ENCODE results near the gene TMEM91. TPM values are rescaled to one million over a fixed set of nuclear protein-coding genes. Genes with fewer than 3 reads are reported as not detected.
"Not testable (repeated sequence)": the region's sequence is repeated elsewhere in the genome, so short reads cannot be mapped to it uniquely, and the experiment has no call there.

The TMEM91 gene
- total RNA-seq, 1 donor from 2014 or later: 3.8 TPM

- intact Hi-C loops (cut with DNase I): no loop called here
- ATAC-seq (no peak), DNase-seq (ENCODE audit: missing footprints) (no peak)
Measured at GRCh38 chr19:41401483-41401882, 25.1 kb downstream of the TMEM91 start.

- intact Hi-C loops (cut with DNase I): no loop called here
- no peak for DNase-seq (ENCODE audit: missing footprints)
- ATAC-seq: no peak
Measured at GRCh38 chr19:41402010-41402409, 25.7 kb downstream of the TMEM91 start.

GRCh38 chr19:41403181-41403970 is 27.0 kb downstream of the TMEM91 start:
- ATAC-seq: no peak
- intact Hi-C loops (cut with DNase I): no loop called here
- no peak for DNase-seq (ENCODE audit: missing footprints)

- ATAC-seq (no peak), DNase-seq (ENCODE audit: missing footprints) (no peak)
- intact Hi-C loops (cut with DNase I): no loop called here
Measured at GRCh38 chr19:41405776-41406175, 29.4 kb downstream of the TMEM91 start.

- intact Hi-C loops (cut with DNase I): no loop called here
- DNase-seq (ENCODE audit: missing footprints) (no peak), ATAC-seq (peak; percentile 35)
Measured at GRCh38 chr19:41407271-41407670, 30.9 kb downstream of the TMEM91 start.

GRCh38 chr19:41408256-41408655 is 31.9 kb downstream of the TMEM91 start:
- ATAC-seq: no peak
- no peak for DNase-seq (ENCODE audit: missing footprints)
- intact Hi-C loops (cut with DNase I): no loop called here

- intact Hi-C loops (cut with DNase I); DNase-seq (ENCODE audit: missing footprints); ATAC-seq: not testable (repeated sequence)
Measured at GRCh38 chr19:41408846-41409245, 32.5 kb downstream of the TMEM91 start.

GRCh38 chr19:41409288-41409687 is 33.0 kb downstream of the TMEM91 start:
- DNase-seq (ENCODE audit: missing footprints) (no peak), ATAC-seq (peak; percentile 72)
- intact Hi-C loops (cut with DNase I): no loop called here

- intact Hi-C loops (cut with DNase I): no loop called here
- no peak for DNase-seq (ENCODE audit: missing footprints)
- no peak for ATAC-seq
Measured at GRCh38 chr19:41410336-41411054, 34.2 kb downstream of the TMEM91 start.

- DNase-seq (ENCODE audit: missing footprints) (no peak), ATAC-seq (peak; percentile 2)
- intact Hi-C loops (cut with DNase I): no loop called here
Measured at GRCh38 chr19:41411100-41411967, 35.0 kb downstream of the TMEM91 start.

GRCh38 chr19:41411968-41412265 is 35.6 kb downstream of the TMEM91 start:
- DNase-seq (ENCODE audit: missing footprints): peak; percentile 80

GRCh38 chr19:41412953-41413352 is 36.6 kb downstream of the TMEM91 start:
- ATAC-seq (no peak), DNase-seq (ENCODE audit: missing footprints) (no peak)
- intact Hi-C loops (cut with DNase I): no loop called here

More at GRCh38 chr19:41411968-41412265, 35.6 kb downstream of the TMEM91 start:
- ATAC-seq: peak; percentile 79
- intact Hi-C loops (cut with DNase I): no loop called here

GRCh38 chr19:41413947-41414346 is 37.6 kb downstream of the TMEM91 start:
- ATAC-seq (no peak), DNase-seq (ENCODE audit: missing footprints) (no peak)
- intact Hi-C loops (cut with DNase I): no loop called here

GRCh38 chr19:41414461-41414860 is 38.1 kb downstream of the TMEM91 start:
- intact Hi-C loops (cut with DNase I): no loop called here
- no peak for ATAC-seq

GRCh38 chr19:41415154-41415571 is 38.8 kb downstream of the TMEM91 start:
- ATAC-seq (no peak), DNase-seq (ENCODE audit: missing footprints) (no peak)
- intact Hi-C loops (cut with DNase I): no loop called here

More at GRCh38 chr19:41414461-41414860, 38.1 kb downstream of the TMEM91 start:
- no peak for DNase-seq (ENCODE audit: missing footprints)

- ATAC-seq (no peak), DNase-seq (ENCODE audit: missing footprints) (no peak)
- intact Hi-C loops (cut with DNase I): no loop called here
Measured at GRCh38 chr19:41416194-41416674, 39.9 kb downstream of the TMEM91 start.

GRCh38 chr19:41420101-41420880 is 44.0 kb downstream of the TMEM91 start:
- ATAC-seq (peak; percentile 15), DNase-seq (ENCODE audit: missing footprints) (no peak)

GRCh38 chr19:41421314-41421713 is 45.0 kb downstream of the TMEM91 start:
- ATAC-seq (no peak), DNase-seq (ENCODE audit: missing footprints) (no peak)
- intact Hi-C loops (cut with DNase I): no loop called here

More at GRCh38 chr19:41420101-41420880, 44.0 kb downstream of the TMEM91 start:
- intact Hi-C loops (cut with DNase I): no loop called here

Data from Right ventricle myocardium inferior (tissue), 1 donor.